Measurements from ENCODE around the gene NBEA.

DNA sequence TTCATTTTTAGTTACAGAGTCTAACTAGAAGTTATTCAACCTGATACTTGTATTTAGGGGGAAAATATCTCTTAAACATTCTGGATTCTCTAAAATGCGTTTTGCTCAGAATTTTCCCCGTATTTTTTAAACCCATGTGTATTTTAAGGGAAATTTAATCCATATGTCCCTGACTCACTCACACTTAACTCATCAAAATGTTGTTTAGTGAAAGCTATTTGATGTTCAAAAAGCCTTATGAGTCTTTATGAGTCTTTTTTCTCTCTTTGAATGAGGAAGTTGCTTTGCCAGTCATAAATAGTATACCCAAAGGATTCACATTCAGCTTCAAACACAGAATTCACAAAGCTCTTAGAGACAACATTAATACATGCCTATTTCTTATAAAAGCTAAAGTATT lies 518.0 kb downstream of the NBEA start:
- TF ChIP-seq, protein P1, sequence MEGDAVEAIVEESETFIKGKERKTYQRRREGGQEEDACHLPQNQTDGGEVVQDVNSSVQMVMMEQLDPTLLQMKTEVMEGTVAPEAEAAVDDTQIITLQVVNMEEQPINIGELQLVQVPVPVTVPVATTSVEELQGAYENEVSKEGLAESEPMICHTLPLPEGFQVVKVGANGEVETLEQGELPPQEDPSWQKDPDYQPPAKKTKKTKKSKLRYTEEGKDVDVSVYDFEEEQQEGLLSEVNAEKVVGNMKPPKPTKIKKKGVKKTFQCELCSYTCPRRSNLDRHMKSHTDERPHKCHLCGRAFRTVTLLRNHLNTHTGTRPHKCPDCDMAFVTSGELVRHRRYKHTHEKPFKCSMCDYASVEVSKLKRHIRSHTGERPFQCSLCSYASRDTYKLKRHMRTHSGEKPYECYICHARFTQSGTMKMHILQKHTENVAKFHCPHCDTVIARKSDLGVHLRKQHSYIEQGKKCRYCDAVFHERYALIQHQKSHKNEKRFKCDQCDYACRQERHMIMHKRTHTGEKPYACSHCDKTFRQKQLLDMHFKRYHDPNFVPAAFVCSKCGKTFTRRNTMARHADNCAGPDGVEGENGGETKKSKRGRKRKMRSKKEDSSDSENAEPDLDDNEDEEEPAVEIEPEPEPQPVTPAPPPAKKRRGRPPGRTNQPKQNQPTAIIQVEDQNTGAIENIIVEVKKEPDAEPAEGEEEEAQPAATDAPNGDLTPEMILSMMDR (IDR thresholded peaks at IDR 0.05): no peak
- TF ChIP-seq POLR2AphosphoS5 (IDR thresholded peaks at IDR 0.05; ENCODE audit: insufficient read depth in 1 of 2, low read depth in 1 of 2) (no peak), POLR2A (IDR thresholded peaks at IDR 0.05) (no peak)

Data from vagina (tissue), 2 donors.